ENCODE data around the gene TMEM17.
"Not testable (repeated sequence)": the region's sequence is repeated elsewhere in the genome, so short reads cannot be mapped to it uniquely, and the experiment has no call there.

TMEM17 gene, protein sequence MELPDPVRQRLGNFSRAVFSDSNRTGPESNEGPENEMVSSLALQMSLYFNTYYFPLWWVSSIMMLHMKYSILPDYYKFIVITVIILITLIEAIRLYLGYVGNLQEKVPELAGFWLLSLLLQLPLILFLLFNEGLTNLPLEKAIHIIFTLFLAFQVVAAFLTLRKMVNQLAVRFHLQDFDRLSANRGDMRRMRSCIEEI

DNA sequence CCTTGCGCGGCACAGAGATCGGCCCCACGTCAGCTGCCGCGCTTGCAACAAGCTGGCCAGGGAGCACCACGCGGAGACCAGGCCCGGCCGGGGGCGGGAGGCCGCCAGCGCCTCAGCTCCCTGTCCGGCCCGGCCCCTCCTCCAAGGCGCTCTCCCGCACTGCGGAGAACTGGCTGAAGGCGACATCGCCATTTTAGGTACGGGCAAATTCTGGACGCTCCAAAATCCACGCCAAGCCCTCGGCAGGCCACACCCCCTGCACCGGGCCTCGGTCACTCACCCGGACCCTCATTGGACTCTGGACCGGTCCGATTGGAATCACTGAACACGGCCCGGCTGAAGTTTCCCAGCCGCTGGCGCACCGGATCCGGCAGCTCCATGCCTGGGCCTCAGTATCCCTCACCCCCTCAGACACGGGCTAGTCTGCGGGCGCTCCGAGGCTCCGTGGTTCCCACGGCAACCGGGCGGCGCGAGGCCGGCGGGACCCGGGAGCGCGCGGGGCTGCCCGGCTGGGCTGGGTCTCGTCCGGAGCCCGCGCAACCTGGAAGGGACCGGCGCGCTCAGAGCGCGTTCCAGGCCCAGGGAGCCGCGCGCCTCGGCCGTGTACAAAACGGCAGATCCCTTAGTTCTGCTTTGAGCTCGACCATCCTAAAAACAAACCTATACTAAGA is at the start of gene TMEM17:
TSS of gene TMEM17 (minus strand) at position 446 of the 671 bp plus-strand sequence. CDS start at position 380, 66 bp downstream.
- peak; percentile 69 for DNase-seq

DNA sequence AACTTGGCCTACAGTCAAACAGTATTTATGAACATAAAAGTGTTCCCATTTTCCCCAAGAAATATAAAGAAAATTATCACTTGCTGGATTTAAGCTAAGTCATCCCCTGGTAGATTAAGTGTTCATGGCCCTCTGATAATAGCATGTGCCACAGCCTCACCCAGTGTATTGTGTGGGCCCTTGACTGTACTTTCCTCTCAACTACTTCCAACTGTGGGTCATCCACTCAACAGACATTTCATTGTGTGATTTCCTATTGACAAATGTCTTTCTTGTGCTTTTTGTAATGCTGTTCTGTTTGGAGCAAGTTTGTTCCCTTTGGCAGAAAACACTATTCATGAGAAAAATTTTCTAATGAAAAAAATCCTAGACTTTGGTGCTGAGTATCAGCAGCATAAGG is 48.4 kb upstream of the TMEM17 start:
- no peak for DNase-seq

DNA sequence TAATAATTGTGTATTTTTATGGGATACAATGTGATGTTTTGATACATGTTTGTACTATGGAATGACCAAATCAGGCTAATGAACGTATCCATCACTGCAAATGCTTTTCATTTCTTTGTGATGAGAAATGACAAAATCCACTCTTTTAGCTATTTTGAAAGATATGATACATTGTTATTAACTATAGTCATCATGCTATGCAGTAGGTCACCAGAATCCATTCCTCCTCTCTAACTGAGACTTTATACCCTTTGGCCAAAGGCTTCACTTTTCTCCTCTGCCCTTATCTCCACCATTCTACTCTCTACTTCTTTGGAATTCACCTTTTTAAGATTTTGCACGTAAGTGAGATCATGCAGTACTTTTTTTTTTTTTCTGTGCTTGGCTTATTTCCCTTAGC is 44.5 kb upstream of the TMEM17 start:
- no peak for DNase-seq

DNA sequence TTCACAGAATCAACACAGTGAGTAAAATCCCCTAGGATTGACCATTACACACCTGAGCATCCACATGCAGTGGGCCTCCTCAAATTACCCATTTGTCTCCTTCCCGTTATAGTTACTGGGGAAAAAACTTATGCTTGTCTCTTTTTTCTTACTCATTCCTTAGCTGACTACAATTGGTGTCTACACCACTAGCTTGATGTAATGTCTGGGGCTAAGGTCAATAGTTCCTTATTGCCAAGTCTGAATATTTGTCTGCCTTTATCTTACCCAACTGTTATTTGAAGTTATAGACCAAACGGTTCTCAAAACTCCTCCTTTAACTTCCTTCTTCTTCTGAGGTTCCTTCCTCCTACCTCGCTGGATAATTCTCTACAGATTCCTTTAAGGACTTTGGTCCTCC is 41.9 kb upstream of the TMEM17 start:
- DNase-seq: no peak

DNA sequence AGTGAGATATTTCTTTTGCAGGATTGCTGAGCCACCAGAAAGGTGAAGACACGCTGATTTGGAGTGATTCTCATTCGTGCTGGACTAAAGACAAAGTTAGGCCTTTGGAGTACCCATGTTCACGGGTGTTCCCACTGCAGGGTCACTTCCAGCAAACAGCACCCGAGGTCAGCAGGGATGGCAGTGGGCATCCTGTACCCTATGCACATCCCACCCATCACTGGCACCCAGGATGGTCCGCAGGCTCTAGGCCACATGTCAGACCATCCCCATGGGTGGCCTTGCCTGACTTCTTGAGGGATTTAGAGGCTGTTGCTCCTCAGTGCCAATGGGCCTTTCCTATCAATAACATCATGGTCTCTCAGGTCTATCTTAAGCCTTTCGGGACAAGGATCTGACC is 39.3 kb upstream of the TMEM17 start:
- DNase-seq: no peak

DNA sequence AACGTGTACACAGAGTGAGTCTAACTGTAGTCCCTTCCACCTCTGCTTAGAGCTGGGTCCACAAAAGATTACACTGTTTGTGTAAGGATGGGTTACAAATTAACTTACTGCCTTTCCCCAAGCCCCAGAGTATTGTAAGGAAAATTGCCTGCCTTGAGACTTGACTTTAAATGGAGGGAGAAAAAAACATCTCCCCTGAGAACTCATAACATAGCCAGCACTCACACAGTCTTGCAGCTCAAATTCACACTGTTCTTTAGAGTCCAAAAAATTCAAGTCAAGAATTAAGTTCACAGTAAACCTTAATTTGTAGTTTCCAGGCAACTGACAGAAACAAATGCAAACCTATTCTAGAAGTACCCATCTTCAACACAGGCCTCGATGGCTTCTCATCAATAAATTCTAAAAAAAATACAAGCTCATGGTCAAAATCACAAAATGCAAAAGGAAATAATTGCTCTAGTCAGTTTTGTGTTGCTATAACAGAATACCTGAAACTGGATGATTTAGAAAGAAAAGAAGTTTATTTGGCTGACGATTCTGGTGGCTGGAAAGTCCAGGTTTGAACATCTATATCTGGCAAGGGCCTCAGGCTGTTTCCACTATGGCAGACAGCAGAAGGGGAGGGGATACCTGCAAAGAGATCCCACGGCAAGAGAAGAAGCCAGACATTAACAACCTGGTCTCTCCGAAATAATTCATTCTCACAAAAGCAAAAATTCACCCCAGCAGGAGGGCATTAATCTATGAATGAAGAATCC is 34.6 kb upstream of the TMEM17 start:
- no peak for DNase-seq

DNA sequence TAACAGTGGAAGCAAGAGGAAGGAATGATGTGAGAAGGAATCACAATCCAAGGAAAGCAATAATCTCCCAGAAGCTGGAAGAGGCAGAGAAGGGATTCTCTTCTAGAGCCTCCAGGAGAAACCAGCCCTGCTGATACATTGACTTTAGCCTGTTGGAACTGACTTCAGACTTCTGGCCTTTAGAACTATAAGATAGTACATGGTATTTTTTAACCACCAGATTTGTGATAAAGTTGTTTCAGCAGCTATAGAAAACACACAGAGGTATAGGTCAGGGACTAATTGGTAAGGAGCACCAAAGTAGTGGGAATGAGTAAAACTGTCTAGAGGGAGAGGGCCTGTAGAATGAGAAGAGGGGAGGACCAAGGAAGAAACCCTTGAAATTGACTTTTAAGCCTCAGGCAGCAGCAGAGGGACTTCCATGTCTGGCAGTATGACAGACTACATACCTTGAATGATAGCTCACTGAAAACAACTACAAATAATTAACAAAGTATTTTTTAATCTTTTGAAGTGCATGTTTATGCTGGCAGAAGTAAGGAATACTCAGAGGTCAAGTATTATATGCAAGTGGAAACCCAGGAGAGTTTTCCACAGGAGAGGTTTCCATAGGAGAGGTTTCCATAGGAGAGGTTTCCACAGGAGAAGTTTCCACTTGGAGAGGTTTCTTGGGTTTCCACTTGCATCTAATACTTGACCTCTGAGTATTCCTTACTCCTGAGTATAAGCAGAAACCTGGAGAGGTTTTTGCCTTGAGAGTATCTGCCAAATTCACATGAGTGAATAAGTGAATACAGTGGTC is 33.8 kb upstream of the TMEM17 start:
- no peak for DNase-seq

DNA sequence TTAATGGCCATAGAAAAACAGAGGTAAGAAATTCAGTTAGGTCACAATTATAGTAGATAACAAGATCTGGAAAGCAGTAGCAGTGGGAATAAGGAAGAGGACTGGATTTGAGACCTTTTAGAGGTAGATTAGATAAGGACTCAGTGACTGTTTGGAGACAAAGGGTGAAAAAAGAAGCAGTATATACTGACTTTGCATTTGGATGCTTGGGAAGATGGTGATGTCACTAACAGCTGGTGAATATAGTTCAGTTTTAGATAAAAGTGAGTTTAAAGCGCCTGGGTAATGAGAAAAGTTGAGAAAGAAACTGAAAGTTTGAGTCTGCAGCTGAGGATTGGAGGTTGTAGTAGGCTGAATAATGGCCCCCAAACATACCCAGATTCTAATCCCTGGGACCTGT is 32.8 kb upstream of the TMEM17 start:
- DNase-seq: no peak

DNA sequence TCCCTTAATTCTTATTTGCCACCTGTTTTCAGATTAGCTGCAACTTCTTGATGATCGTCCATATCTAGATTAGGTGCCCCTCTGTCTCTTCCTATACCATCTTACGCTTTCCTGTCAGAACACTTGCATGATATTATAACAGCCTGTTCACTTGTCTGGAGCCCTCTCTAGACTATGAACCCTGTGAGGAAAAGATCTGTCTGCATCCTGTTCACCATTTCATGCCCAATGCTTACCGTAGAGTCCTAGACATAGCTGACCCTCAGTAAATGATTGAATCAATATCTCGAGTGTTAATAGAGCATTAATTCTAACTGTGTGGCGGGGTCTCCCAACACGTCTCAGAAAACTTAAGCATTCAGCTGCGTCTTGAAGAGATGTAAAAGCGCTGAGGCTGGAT is 31.8 kb upstream of the TMEM17 start:
- no peak for DNase-seq

DNA sequence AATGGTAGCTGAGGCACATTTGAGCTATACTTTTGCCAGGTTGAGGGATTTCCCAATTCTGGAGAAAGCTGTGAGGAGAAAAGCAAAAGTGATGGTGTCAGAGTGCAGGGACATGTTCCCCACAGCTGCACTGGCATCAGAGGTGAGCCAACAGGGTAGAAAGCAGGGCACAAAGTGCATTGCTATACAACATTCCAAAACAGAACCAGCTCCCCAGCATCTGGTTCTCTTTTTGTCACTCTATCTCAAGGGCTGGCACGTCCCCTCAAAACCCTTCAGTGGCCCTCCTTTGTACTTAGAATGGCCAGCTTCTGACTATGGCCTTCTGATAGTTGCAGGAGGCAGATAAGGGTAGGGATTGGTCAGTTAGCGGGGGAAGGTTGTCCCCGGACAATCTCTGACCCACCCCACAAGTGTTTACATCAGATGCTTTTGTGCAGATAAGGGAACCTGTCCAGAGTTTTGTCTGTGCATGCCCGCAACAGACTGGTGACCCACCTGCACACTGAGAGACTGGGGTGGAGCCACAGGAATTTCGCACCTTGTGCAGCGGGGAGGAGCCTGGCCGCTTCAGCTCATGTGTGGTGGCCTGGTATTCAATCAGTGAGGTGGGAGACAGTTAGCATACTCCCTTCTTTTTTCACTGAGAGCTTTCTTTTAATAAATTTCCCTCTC is 31.0 kb upstream of the TMEM17 start:
- no peak for DNase-seq

DNA sequence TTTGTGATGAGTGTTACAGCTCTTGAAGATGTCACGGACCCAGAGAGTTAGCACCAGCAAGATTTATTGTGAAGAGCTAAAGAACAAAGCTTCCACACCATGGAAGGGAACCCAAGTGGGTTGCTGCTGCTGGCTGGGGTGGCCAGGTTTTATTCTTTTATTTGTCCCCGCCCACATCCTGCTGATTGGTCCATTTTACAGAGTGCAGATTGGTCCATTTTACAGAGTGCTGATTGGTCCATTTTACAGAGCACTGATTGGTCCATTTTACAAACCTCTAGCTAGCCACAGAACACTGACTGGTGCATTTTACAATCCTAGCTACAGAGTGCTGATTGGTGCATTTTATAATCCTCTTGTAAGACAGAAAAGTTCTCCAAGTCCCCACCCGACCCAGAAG is 29.5 kb upstream of the TMEM17 start:
- DNase-seq: not testable (repeated sequence)

DNA sequence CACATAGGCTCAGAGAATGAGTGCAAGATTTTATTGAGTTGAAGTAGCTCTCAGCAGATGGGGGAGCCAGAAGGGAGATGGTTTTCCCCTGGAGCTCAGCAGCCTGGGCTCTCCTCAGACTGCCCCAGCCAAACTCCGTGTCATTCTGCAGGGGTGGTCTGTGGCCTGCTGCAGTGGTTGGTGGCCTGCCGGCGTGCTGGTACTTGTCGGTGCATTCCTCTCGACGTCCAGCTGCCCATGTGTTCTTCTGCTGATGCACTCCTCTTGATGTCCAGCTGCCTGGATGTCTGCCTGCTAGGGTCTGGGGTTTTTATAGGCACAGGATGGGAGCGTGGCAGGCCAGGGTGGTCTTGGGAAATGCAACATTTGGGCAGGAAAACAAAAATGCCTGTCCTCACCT is 25.6 kb upstream of the TMEM17 start:
- no peak for DNase-seq

DNA sequence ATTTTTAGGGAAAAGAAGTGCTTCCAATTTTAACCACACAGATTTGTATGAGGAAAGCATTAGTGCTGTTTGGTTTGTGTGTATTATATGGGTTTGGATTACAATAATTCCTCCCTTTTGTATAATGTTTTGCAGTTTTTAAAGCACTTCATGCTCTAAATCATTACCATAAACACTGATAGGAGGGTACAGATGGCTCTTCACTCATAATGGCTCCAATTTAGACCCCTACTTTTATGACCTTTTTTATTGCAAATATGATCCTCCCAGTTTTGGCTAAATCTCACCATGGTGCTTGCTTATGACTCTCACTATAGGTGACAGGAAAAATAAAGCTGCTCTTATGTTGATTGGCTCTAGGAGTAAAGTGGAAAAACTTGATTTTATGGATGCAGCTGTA is 23.8 kb upstream of the TMEM17 start:
- DNase-seq: no peak

DNA sequence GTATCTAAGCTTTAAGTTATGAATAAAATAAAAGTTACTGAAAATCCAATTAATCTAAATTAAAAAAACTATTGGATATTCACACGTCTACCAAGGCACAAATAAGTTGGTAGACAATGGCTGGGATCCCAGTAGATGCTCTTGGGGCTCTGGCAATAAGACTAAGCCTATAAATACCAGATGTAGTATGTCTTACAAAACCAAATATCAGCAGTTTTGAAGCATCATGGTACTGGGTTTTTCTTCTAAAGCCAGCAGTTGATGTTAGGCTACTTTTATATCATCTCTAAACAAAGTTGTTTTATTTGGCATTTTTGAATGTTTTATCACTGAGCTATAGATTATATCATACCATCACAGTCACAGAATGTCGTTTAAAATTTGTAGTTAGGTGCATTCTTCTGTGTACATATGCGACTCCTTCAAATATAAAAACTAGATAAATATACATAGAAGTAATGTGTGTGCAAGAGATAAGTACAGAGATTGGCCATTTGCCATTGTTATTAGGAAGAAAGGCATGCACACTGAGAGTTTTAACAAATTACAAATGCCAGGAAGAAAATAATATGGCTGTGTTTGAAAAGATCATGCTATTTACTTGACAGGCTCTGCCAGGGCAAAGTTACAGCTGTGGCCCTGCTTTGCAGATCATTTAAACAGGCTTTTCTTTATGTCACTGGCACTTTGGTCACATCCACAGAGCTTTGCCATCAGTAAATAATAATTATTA is 21.6 kb upstream of the TMEM17 start:
- no peak for DNase-seq

DNA sequence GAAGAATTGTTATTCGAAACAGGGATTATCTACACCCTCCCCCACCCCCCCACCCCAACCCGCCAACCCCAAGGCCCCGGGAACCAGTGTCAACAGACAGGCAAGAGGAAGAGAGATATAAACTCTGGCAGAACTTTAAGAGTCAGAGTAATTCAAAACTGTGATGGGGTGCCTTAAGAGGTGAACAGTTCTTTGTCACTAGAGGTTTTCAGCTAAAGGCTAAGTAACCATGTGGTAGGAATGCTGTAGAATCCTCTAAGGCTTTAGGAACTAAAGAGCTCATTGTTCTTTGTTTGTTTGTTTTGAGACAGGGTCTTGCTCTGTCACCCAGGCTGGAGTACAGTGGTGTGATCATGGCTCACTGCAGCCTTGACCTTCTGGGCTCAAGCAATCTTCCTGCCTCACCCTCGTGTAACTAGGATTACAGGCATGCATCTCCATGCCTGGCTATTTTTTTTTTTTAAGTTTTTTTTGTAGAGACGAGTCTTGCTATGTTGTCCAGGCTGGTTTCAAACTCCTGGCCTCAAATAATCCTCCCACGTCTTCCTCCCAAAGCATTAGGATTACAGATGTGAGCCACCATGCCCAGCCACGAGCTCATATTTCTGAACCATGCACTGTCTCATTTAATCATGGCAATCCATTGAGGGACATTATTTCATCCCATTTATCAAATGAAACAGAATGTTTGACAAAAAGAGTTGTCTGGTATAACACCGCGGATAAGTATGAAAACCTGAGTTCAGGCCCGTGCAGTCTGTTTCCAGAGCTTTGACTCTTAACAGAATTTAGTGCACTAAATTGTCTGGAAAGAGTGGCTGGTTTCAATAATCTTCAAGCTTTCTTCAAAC is 20.8 kb upstream of the TMEM17 start:
- no peak for DNase-seq

DNA sequence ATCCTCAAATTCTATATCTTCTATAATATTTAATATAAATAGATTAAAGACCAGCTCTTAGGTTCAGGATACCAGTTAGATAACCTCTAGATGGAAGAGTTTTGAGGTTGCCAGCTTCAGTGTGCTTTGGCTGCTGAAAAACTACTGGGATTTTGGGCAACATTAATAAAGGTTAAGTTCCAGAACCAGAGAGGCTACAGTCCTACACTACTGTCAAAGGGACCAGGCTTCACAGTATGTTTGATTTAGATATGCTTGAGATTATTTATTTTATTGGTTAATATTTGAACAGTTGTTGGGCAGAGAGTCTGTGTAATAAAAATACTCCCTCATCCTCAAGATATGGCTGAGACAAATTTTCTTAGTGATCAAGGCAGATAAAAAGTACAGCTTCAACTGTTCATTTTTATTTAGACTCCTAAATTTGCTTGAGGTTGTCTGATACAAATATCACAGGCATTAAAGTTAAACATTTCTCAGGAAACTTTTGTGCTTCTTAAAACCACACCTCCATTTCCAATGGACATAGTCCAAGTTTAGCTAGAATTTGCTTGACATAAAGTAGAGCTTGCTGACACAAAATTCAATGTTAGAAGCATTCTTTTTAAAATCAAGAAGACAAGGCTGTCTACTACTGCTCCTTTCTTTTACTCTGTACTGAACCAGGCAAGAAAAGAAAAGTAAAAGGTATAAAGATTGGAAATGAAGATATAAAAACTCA is 19.7 kb upstream of the TMEM17 start:
- DNase-seq: no peak

DNA sequence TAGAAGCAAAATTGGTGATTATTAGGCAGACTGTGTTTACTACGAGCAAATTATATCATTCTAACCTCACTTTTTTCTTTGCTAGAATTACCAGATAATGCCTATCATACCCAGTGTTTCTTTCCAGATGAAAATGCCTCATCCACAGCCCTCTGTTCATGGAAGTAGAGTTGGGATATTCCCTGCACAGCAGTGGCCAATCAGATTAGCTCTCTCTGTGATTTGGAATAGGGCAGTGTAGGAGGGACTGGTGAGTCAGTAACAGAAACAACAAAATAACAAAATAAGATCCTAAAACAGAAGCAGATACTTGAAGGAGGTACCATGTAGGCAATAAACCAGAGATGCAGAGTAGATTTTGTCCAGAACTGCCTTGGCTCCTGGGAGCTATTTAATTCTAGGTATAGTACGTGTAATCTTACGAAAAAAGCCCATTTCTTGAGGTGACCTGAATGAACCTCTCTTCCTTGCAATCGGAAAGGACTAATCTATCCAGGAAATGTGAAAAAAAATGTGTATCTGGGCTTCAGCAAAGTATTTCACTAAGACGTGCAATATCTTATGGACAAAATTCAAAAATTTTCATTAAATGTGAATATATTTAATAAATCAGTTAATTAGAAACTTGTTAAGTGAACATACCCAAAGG is 18.4 kb upstream of the TMEM17 start:
- no peak for DNase-seq

DNA sequence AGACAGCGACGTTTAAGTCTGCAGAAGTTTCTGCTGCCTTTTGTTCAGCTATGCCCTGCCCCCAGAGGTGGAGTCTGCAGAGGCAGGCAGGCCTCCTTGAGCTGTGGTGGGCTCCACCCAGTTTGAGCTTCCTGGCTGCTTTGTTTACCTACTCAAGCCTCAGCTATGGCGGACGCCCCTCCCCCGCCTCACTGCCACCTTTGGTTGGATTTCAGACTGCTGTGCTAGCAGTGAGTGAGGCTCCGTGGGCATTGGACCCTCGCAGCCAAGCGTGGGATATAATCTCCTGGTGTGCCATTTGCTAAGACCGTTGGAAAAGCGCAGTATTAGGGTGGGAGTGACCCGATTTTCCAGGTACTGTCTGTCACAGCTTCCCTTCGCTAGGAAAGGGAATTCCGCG is 15.1 kb upstream of the TMEM17 start:
- not testable (repeated sequence) for DNase-seq

DNA sequence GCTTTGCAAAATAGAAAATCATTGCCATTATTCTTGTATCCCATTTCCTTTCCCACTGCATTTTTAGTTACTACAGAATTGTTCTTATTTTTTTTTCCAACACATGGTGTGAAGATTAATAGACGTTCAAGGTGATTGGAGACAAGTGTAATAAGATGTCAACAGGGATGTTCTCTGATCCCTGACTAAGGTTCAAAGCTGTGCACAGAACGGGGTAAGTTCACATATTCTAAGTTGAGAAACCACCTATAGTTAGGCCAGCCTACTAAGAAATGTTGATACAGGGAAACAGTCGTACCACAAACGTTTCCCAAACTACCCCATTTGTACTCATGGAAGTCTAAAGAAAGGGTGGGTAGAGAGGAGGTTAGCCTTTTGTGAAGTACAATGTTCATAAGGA is 6.4 kb upstream of the TMEM17 start:
- no peak for DNase-seq

DNA sequence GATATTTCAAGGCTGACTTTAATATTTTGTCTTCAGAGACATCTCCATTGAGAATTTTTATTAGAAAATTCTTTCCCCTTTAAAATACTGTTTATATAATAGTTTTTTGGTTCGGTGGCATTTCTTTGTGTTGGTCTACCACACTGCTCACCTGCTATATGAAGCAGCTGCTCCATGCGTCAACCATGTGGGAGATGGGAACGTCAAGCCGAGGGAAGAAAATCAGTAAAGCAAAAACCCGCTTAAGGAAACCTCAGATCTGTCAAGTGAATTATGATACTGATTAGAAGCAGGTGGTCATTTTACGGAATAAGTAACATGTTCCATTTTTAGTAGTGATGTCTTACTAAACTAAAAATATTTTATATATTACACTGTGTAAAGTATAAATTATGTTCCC is 5.6 kb upstream of the TMEM17 start:
- DNase-seq: no peak

All from NCI-H1694 treated with DMSO at 0.1 percent for 48 hours (cell line).